ENCODE data around the gene ZNF330.

- no peak for TF ChIP-seq CTCF (conservative IDR thresholded peaks at IDR 0.05)
- TF ChIP-seq ZFX (IDR thresholded peaks at IDR 0.05), result no peak
Measured at GRCh38 chr4:141248486-141248885, 27.8 kb downstream of the ZNF330 start.

Measured in C4-2B (cell line).